ENCODE measurements around the gene AR. TPM values are rescaled to one million over a fixed set of nuclear protein-coding genes. Genes with fewer than 3 reads are reported as not detected.

The AR gene
- total RNA-seq, 2 donors from 2014 or later, result 2.9 to 8.2 TPM

- 71 to 80% methylated on average over 1 of the region's 1 CpG for WGBS, 2 donors
- TF ChIP-seq CTCF (IDR thresholded peaks at IDR 0.05), result no peak
- TF ChIP-seq POLR2A (IDR thresholded peaks at IDR 0.05), result no peak
- Histone ChIP-seq H3K4me1 (no peaks in the 10 kb centered on the region), H3K9me3 (no peaks in the 10 kb centered on the region), H3K36me3 (replicated peaks in 1 of 2; ENCODE audit: insufficient read depth in 1 of 2, low read depth in 2 of 2) (no peaks in the 10 kb centered on the region), H3K4me3 (no peak overlapping the region), H3K27ac (no peak overlapping the region), H3K27me3 (no peaks in the 10 kb centered on the region)
- ATAC-seq, result no peak
- intact Hi-C loops (cut with DNase I), result no loop called here
- DNase-seq, result no peak
Measured at GRCh38 chrX:67607466-67607865, 63.6 kb downstream of the AR start.

GRCh38 chrX:67610282-67610681 is 66.5 kb downstream of the AR start:
- Histone ChIP-seq H3K9me3 (no peaks in the 10 kb centered on the region), H3K4me1 (no peaks in the 10 kb centered on the region), H3K36me3 (replicated peaks in 1 of 2; ENCODE audit: insufficient read depth in 1 of 2, low read depth in 2 of 2) (no peaks in the 10 kb centered on the region), H3K27me3 (no peaks in the 10 kb centered on the region), H3K4me3 (no peak overlapping the region), H3K27ac (no peak overlapping the region)
- DNase-seq (no peak), ATAC-seq (no peak)
- intact Hi-C loops (cut with DNase I), result no loop called here
- WGBS, 2 donors, result 0% methylated on average over 1 of the region's 1 CpG
- no peak for TF ChIP-seq CTCF (IDR thresholded peaks at IDR 0.05)
- no peak for TF ChIP-seq POLR2A (IDR thresholded peaks at IDR 0.05)

GRCh38 chrX:67612231-67612630 is 68.4 kb downstream of the AR start:
- intact Hi-C loops (cut with DNase I), result no loop called here
- WGBS, 2 donors, result 40 to 43% methylated on average over 3 of the region's 3 CpGs
- Histone ChIP-seq H3K27me3 (no peaks in the 10 kb centered on the region), H3K4me3 (no peak overlapping the region), H3K4me1 (no peaks in the 10 kb centered on the region), H3K9me3 (no peaks in the 10 kb centered on the region), H3K27ac (no peak overlapping the region), H3K36me3 (replicated peaks in 1 of 2; ENCODE audit: insufficient read depth in 1 of 2, low read depth in 2 of 2) (no peaks in the 10 kb centered on the region)
- TF ChIP-seq CTCF (IDR thresholded peaks at IDR 0.05) (no peak), POLR2A (IDR thresholded peaks at IDR 0.05) (no peak)
- ATAC-seq (no peak), DNase-seq (no peak)

DNA sequence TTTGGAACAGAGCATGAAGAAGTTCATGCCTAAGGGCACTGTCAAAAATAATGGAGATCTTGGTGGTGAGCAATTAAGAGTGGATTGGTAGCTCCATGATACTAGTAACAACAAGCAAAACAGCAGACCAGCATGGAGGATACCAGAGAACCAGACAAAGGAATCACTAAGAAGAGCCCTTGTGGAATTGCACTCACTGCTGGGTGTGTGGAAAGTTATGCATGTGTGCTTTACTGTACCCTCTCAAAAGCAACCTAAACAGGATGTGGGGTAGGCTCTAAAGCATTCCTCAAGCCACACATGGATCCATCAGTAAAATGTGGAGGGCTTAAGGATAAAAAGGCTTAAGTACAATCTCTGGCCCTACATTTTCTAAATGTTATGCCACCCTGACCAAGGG is 69.5 kb downstream of the AR start:
- Histone ChIP-seq H3K4me3 (no peak overlapping the region), H3K9me3 (no peaks in the 10 kb centered on the region), H3K27ac (no peak overlapping the region), H3K4me1 (no peaks in the 10 kb centered on the region), H3K36me3 (replicated peaks in 1 of 2; ENCODE audit: insufficient read depth in 1 of 2, low read depth in 2 of 2) (no peaks in the 10 kb centered on the region), H3K27me3 (no peaks in the 10 kb centered on the region)
- intact Hi-C loops (cut with DNase I), result no loop called here
- ATAC-seq (no peak), DNase-seq (no peak)
- TF ChIP-seq CTCF (IDR thresholded peaks at IDR 0.05) (no peak), POLR2A (IDR thresholded peaks at IDR 0.05) (no peak)

DNA sequence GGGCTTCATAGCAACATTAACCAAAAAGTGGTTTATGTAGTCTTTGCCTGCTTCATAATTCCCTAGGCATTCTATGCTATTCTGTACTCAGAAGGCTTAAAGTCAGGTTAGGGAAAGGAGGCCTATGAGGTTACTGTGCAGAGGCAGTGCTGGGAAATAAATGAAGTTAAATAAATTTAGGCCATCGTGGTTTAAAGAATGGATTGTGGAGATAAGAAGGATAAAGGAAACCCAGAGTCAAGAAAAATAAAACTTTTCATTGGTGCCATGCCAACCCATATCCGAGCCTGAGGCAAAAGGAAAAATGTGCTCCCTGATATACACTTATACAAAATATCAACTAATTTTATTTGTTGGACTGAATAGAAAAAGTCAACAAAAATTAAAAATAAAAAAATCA is 70.2 kb downstream of the AR start:
- TF ChIP-seq POLR2A (IDR thresholded peaks at IDR 0.05) (no peak), CTCF (IDR thresholded peaks at IDR 0.05) (no peak)
- H3K4me1 ChIP-seq, result no peaks in the 10 kb centered on the region
- no peaks in the 10 kb centered on the region for H3K9me3 ChIP-seq
- H3K36me3 ChIP-seq (replicated peaks in 1 of 2; ENCODE audit: insufficient read depth in 1 of 2, low read depth in 2 of 2), result no peaks in the 10 kb centered on the region
- no peaks in the 10 kb centered on the region for H3K27me3 ChIP-seq
- DNase-seq (no peak), ATAC-seq (no peak)
- H3K4me3 ChIP-seq, result no peak overlapping the region
- intact Hi-C loops (cut with DNase I), result no loop called here
- no peak overlapping the region for H3K27ac ChIP-seq
- WGBS, 2 donors, result 53% methylated on average over 2 of the region's 2 CpGs

Data from body of pancreas (tissue), 4 donors.